Measurements from ENCODE around the gene RAP2A.

DNA sequence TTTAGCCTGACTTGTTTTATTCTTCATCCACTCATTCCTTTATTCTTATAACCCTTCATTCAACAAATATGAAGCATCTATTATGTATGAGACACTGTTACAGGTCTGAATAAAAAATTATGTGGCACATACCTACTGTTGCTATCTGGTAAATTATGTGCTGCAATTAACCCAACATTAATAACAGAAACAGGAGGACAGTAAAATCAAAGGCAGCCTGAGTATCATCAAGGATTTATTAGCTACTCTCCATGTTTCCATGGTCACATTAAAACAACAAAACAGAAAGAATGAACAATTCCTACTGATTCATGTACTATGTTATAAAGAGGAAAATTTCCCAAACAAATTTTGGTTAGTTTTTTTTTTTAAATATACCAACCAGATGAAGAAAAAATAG is 43.9 kb downstream of the RAP2A start:
- TF ChIP-seq, protein P1, sequence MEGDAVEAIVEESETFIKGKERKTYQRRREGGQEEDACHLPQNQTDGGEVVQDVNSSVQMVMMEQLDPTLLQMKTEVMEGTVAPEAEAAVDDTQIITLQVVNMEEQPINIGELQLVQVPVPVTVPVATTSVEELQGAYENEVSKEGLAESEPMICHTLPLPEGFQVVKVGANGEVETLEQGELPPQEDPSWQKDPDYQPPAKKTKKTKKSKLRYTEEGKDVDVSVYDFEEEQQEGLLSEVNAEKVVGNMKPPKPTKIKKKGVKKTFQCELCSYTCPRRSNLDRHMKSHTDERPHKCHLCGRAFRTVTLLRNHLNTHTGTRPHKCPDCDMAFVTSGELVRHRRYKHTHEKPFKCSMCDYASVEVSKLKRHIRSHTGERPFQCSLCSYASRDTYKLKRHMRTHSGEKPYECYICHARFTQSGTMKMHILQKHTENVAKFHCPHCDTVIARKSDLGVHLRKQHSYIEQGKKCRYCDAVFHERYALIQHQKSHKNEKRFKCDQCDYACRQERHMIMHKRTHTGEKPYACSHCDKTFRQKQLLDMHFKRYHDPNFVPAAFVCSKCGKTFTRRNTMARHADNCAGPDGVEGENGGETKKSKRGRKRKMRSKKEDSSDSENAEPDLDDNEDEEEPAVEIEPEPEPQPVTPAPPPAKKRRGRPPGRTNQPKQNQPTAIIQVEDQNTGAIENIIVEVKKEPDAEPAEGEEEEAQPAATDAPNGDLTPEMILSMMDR (IDR thresholded peaks at IDR 0.05): no peak
- no peak for TF ChIP-seq POLR2A (IDR thresholded peaks at IDR 0.05)
